GM18907 (cell line): ENCODE results near the gene CREBZF.
A peak's percentile ranks its signal among the peaks of the same experiment; 100 is the strongest.
"Not testable (repeated sequence)": the region's sequence is repeated elsewhere in the genome, so short reads cannot be mapped to it uniquely, and the experiment has no call there.

Experiments
- ATAC-seq: cut with Tn5 transposase; IDR thresholded peaks from one replicate; pipeline ENCODE4 v1.9.1; 2021; ENCODE audit warnings: mild to moderate bottlenecking, moderate library complexity; ENCODE audit not compliant: unreplicated experiment

The CREBZF gene

GRCh38 chr11:85627998-85628770 is 36.7 kb downstream of the CREBZF start, which contains the start of gene TMEM126B:
Gene TMEM126B (plus strand): TSS chr11:85628593. CDS start chr11:85628608, 15 bp downstream.
- ATAC-seq, result peak; percentile 99

GRCh38 chr11:85627332-85627997 is 37.5 kb downstream of the CREBZF start, which contains the start of gene DLG2:
Gene DLG2 (minus strand): TSS chr11:85627344.
- peak; percentile 1 for ATAC-seq

GRCh38 chr11:85626496-85626895 is 38.4 kb downstream of the CREBZF start:
- ATAC-seq, result no peak

- ATAC-seq, result no peak
These were observed 44.7 kb downstream of the CREBZF start for GRCh38 chr11:85620256-85620655.

GRCh38 chr11:85619499-85619898 is 45.4 kb downstream of the CREBZF start:
- no peak for ATAC-seq

GRCh38 chr11:85611643-85612042 is 53.3 kb downstream of the CREBZF start:
- not testable (repeated sequence) for ATAC-seq
